ENCODE results near the gene SPATA7. TPM values are rescaled to one million over a fixed set of nuclear protein-coding genes. Genes with fewer than 3 reads are reported as not detected.

SPATA7 gene
- total RNA-seq, 1 donor from 2014 or later: 7.6 TPM

- Mint-ChIP-seq H3K4me1 (ENCODE audit: low read depth) (no peaks in the 10 kb centered on the region), H3K27ac (ENCODE audit: unreplicated experiment) (no peak overlapping the region), H3K27me3 (ENCODE audit: low read depth) (peaks cover 4% of the 10 kb centered on the region), H3K9me3 (ENCODE audit: low read depth) (no peaks in the 10 kb centered on the region), H3K4me3 (ENCODE audit: unreplicated experiment) (no peak overlapping the region), H3K36me3 (ENCODE audit: low read depth) (no peaks in the 10 kb centered on the region)
- no peak for TF ChIP-seq CTCF (IDR thresholded peaks at IDR 0.05)
- no peak for DNase-seq (ENCODE audit: low spot score)
Measured at GRCh38 chr14:88348546-88348945, 36.9 kb upstream of the SPATA7 start.

GRCh38 chr14:88351966-88352691 lies 33.3 kb upstream of the SPATA7 start:
- Mint-ChIP-seq H3K36me3 (ENCODE audit: low read depth) (no peaks in the 10 kb centered on the region), H3K27ac (ENCODE audit: unreplicated experiment) (no peak overlapping the region), H3K27me3 (ENCODE audit: low read depth) (no peaks in the 10 kb centered on the region), H3K4me3 (ENCODE audit: unreplicated experiment) (no peak overlapping the region), H3K9me3 (ENCODE audit: low read depth) (no peaks in the 10 kb centered on the region), H3K4me1 (ENCODE audit: low read depth) (no peaks in the 10 kb centered on the region)
- no peak for DNase-seq (ENCODE audit: low spot score)
- no peak for TF ChIP-seq CTCF (IDR thresholded peaks at IDR 0.05)

GRCh38 chr14:88352698-88353097 lies 32.8 kb upstream of the SPATA7 start:
- Mint-ChIP-seq H3K36me3 (ENCODE audit: low read depth) (no peaks in the 10 kb centered on the region), H3K4me3 (ENCODE audit: unreplicated experiment) (no peak overlapping the region), H3K4me1 (ENCODE audit: low read depth) (no peaks in the 10 kb centered on the region), H3K27me3 (ENCODE audit: low read depth) (no peaks in the 10 kb centered on the region), H3K27ac (ENCODE audit: unreplicated experiment) (no peak overlapping the region), H3K9me3 (ENCODE audit: low read depth) (no peaks in the 10 kb centered on the region)
- DNase-seq (ENCODE audit: low spot score): no peak
- no peak for TF ChIP-seq CTCF (IDR thresholded peaks at IDR 0.05)

GRCh38 chr14:88354358-88354757 lies 31.1 kb upstream of the SPATA7 start:
- DNase-seq (ENCODE audit: low spot score): no peak
- no peak overlapping the region for H3K4me3 Mint-ChIP-seq (ENCODE audit: unreplicated experiment)
- no peaks in the 10 kb centered on the region for H3K4me1 Mint-ChIP-seq (ENCODE audit: low read depth)
- H3K36me3 Mint-ChIP-seq (ENCODE audit: low read depth): no peaks in the 10 kb centered on the region
- no peaks in the 10 kb centered on the region for H3K9me3 Mint-ChIP-seq (ENCODE audit: low read depth)
- no peak overlapping the region for H3K27ac Mint-ChIP-seq (ENCODE audit: unreplicated experiment)
- no peaks in the 10 kb centered on the region for H3K27me3 Mint-ChIP-seq (ENCODE audit: low read depth)
- TF ChIP-seq CTCF (IDR thresholded peaks at IDR 0.05): no peak

- H3K4me1 Mint-ChIP-seq (ENCODE audit: low read depth): no peaks in the 10 kb centered on the region
- no peak overlapping the region for H3K4me3 Mint-ChIP-seq (ENCODE audit: unreplicated experiment)
- H3K9me3 Mint-ChIP-seq (ENCODE audit: low read depth): no peaks in the 10 kb centered on the region
- TF ChIP-seq CTCF (IDR thresholded peaks at IDR 0.05): no peak
- peaks cover 15% of the 10 kb centered on the region for H3K27me3 Mint-ChIP-seq (ENCODE audit: low read depth)
- DNase-seq (ENCODE audit: low spot score): no peak
- no peaks in the 10 kb centered on the region for H3K36me3 Mint-ChIP-seq (ENCODE audit: low read depth)
- no peak overlapping the region for H3K27ac Mint-ChIP-seq (ENCODE audit: unreplicated experiment)
Measured at GRCh38 chr14:88359500-88359899, 26.0 kb upstream of the SPATA7 start.

All from chondrocyte (in vitro differentiated cells).